Ascending aorta (tissue), 2 donors: ENCODE data around the gene AMMECR1. TPM values are rescaled to one million over a fixed set of nuclear protein-coding genes. Genes with fewer than 3 reads are reported as not detected.
"Not testable (repeated sequence)": the region's sequence is repeated elsewhere in the genome, so short reads cannot be mapped to it uniquely, and the experiment has no call there.

ENCODE experiments used
- DNase-seq, 2 donors: peaks; one replicate each; pipeline ENCODE4 v3.0.0-alpha.2; 2019; ENCODE audit warnings: low spot score in 2 of 2
- H3K27ac ChIP-seq, 2 donors: fragments of 200-600 bp; sonication (generic); one replicate each; pipeline ENCODE4 v1.5.1; 2016 to 2017; ENCODE audit warnings: mild to moderate bottlenecking in 1 of 2
- H3K27me3 ChIP-seq: fragments of 200-600 bp; sonication (generic); one replicate; pipeline ENCODE4 v1.5.1; 2017
- H3K36me3 ChIP-seq, 2 donors: fragments of 200-600 bp; sonication (generic); one replicate each; pipeline ENCODE4 v1.5.1; 2016
- H3K4me1 ChIP-seq, 2 donors: fragments of 200-600 bp; sonication (generic); one replicate each; pipeline ENCODE4 v1.5.1; 2016 to 2017; ENCODE audit warnings: mild to moderate bottlenecking in 1 of 2
- H3K4me3 ChIP-seq, 2 donors: fragments of 200-600 bp; sonication (generic); one replicate each; pipeline ENCODE4 v1.5.1; 2016 to 2017; ENCODE audit warnings: mild to moderate bottlenecking in 1 of 2
- H3K9me3 ChIP-seq, 2 donors: fragments of 200-600 bp; sonication (generic); one replicate each; pipeline ENCODE4 v1.5.1; 2016
- CTCF ChIP-seq, 3 experiments: fragments of 200-600 bp in 2 of 3; fragments of 450-650 bp in 1 of 3; sonication (generic) in 2 of 3; IDR thresholded peaks; one replicate each; pipeline ENCODE4 v1.5.1; 2016 to 2019; ENCODE audit warnings: antibody characterized with exemption in 3 of 3, mild to moderate bottlenecking in 1 of 3, moderate library complexity in 1 of 3
- intact Hi-C: fragments of 100-400 bp; cut with DNase I; formaldehyde crosslinking; loops from one replicate; pipeline ENCODE4 v1.15.1; 2023
- total RNA-seq: library from RNA; depleted of rRNA; stranded (reverse); fragments of >200 nt; gene quantifications from one replicate; pipeline ENCODE4 v1.1.0, GENCODE V29; 2016

Gene AMMECR1
- total RNA-seq, 1 donor from 2014 or later, result 3.5 TPM

DNA sequence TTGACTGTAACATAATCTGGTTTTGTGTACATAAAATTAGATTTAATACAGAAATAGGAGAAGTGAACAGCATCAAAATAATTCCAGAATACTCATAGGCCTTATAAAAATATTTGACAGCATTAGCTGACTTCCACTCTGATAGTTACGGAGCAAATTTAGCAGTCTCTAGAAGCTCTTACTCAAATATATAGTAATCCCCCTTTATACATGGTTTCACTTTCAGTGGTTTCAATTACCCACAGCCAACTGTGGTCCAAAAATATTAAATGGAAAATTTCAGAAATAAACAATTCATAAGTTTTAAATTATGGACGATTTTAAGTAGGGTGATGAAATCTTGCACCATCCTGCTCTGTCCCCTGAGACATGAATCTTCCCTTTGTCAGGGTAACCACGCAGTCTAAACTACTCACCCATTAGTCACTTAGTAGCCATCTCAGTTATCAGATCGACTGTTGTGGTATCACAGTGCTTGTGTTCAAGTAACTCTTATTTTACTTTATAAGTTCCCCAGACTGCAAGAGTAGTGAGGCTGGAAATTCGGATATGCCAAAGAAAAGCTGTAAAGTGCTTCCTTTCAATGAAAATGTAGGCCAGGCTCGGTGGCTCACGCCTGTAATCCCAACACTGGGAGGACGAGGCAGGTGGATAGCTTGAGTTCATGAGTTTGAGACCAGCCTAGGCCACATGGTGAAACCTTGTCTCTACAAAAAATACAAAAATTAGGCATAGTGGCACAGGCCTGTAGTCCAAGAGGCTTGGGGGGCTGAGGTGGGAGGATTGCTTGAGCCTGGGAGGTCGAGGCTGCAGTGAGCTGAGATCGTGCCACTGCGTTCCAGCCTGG, 23.5 kb upstream of the AMMECR1 start:
- Histone ChIP-seq H3K4me1 (no peaks in the 10 kb centered on the region), H3K4me3 (no peak overlapping the region), H3K9me3 (no peaks in the 10 kb centered on the region), H3K27me3 (peaks cover 7% of the 10 kb centered on the region), H3K36me3 (no peaks in the 10 kb centered on the region), H3K27ac (no peak overlapping the region)
- DNase-seq, result no peak
- intact Hi-C loops, result no loop called here
- no peak for TF ChIP-seq CTCF (IDR thresholded peaks at IDR 0.05)

GRCh38 chrX:110338935-110339334, 21.1 kb upstream of the AMMECR1 start:
- peaks cover 7% of the 10 kb centered on the region for H3K27me3 ChIP-seq
- no peak overlapping the region for H3K4me3 ChIP-seq
- no peaks in the 10 kb centered on the region for H3K36me3 ChIP-seq
- intact Hi-C loops, result no loop called here
- no peak overlapping the region for H3K27ac ChIP-seq
- TF ChIP-seq CTCF (IDR thresholded peaks at IDR 0.05), result no peak
- DNase-seq, result no peak
- H3K4me1 ChIP-seq, result no peaks in the 10 kb centered on the region
- no peaks in the 10 kb centered on the region for H3K9me3 ChIP-seq

DNA sequence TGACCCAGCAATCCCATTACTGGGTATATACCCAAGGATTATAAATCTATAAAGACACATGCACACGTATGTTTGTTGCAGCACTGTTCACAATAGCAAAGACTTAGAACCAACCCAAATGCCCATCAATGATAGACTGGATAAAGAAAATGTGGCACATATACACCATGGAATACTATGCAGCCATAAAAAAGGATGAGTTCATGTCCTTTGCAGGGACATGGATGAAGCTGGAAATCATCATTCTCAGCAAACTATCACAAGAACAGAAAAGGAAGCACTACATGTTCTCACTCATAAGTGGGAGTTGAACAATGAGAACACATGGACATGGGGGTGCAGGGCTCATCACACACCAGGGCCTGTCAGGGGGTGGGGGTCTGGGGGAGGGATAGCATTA, 15.6 kb upstream of the AMMECR1 start:
- H3K27me3 ChIP-seq, H3K4me1 ChIP-seq, H3K36me3 ChIP-seq, H3K27ac ChIP-seq, H3K9me3 ChIP-seq, intact Hi-C loops, DNase-seq, H3K4me3 ChIP-seq: not testable (repeated sequence)

- no peaks in the 10 kb centered on the region for H3K36me3 ChIP-seq
- no peaks in the 10 kb centered on the region for H3K4me1 ChIP-seq
- no peaks in the 10 kb centered on the region for H3K27me3 ChIP-seq
- no peak overlapping the region for H3K4me3 ChIP-seq
- no peak overlapping the region for H3K27ac ChIP-seq
- DNase-seq, result no peak
- peaks cover 0 to under 1% of the 10 kb centered on the region in 2 donors for H3K9me3 ChIP-seq
- TF ChIP-seq CTCF (IDR thresholded peaks at IDR 0.05), result no peak
- intact Hi-C loops, result no loop called here
Observed at GRCh38 chrX:110331444-110332030, 13.7 kb upstream of the AMMECR1 start.

- H3K27ac ChIP-seq, H3K36me3 ChIP-seq, DNase-seq, intact Hi-C loops, H3K9me3 ChIP-seq, H3K27me3 ChIP-seq, H3K4me1 ChIP-seq, H3K4me3 ChIP-seq: not testable (repeated sequence)
Observed at GRCh38 chrX:110328613-110329012, 10.7 kb upstream of the AMMECR1 start.

DNA sequence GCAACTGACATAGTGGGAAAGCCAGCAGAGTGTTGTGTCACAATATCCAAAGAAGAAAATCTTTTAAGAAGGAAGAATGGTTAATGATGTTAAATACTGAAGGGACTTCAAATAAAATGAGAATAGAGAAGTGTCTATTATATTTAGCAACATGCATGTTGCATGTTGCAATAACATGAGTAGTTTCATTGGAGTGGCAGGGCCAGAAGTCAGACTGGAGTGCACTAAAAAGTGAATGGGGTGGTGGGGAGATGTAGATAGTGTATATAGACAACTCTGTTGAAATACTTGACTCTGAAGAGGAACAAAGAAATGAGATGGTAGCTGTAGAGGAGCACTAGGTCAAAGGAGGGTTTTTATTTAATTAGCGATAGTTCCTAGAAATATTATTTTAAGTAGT, 9.5 kb upstream of the AMMECR1 start:
- intact Hi-C loops, result no loop called here
- no peaks in the 10 kb centered on the region for H3K36me3 ChIP-seq

More for the DNA sequence above, 9.5 kb upstream of the AMMECR1 start:
- Histone ChIP-seq H3K4me3 (no peak overlapping the region), H3K27ac (no peak overlapping the region), H3K27me3 (no peaks in the 10 kb centered on the region), H3K9me3 (peaks cover 0 to 9% of the 10 kb centered on the region in 2 donors), H3K4me1 (no peaks in the 10 kb centered on the region)
- no peak for TF ChIP-seq CTCF (IDR thresholded peaks at IDR 0.05)
- DNase-seq, result no peak
